ENCODE measurements around the gene PIK3AP1. TPM values are rescaled to one million over a fixed set of nuclear protein-coding genes. Genes with fewer than 3 reads are reported as not detected.

The PIK3AP1 gene
- total and polyA plus RNA-seq, 10 of the 15 experiments (the other 5 are each of a cell fraction or from before 2014, with no cell fraction given), result 26.2 to 306 (median 119) TPM

- no peak for TF ChIP-seq CUX1 (IDR thresholded peaks at IDR 0.05; ENCODE audit: insufficient replicate concordance, low read depth, low read length)
- TF ChIP-seq NR2C2 (IDR thresholded peaks at IDR 0.05; ENCODE audit: borderline replicate concordance, control insufficient read depth, insufficient read length, low read depth), result no peak
- TF ChIP-seq PAX8 (IDR thresholded peaks at IDR 0.05), result no peak
- no peak for TF ChIP-seq ZNF24 (IDR thresholded peaks at IDR 0.05)
- TF ChIP-seq BCL11A (IDR thresholded peaks at IDR 0.05; ENCODE audit: low read depth, low read length), result no peak
These were observed 87.2 kb downstream of the PIK3AP1 start (continued) for GRCh38 chr10:96632974-96633710.

GRCh38 chr10:96627292-96627691 lies 93.0 kb downstream of the PIK3AP1 start:
- ChIA-PET CTCF (no interaction called here), POLR2A (no interaction called here), SMC1A (ENCODE audit: uncharacterized antibody, unreplicated experiment) (no interaction called here), RAD21 (ENCODE audit: unreplicated experiment) (no interaction called here)
- no peak for DNase-seq (ENCODE audit: low read depth, low spot score)
- H3K79me2 ChIP-seq (ENCODE audit: control insufficient read depth, insufficient read depth, low read length), result no peaks in the 10 kb centered on the region
- no peak overlapping the region for H3K4me3 ChIP-seq
- no peak for FAIRE-seq
- no TSS peak for BruUV-seq (replicated peaks)
- H4K20me1 ChIP-seq (ENCODE audit: control insufficient read depth, insufficient read depth), result no peaks in the 10 kb centered on the region
- H3K27me3 ChIP-seq (replicated peaks in 1 of 2; ENCODE audit: control insufficient read depth in 2 of 2, insufficient read depth in 2 of 2, low read length in 1 of 2), result no peaks in the 10 kb centered on the region
- H3K36me3 ChIP-seq (ENCODE audit: control insufficient read depth in 2 of 2, insufficient read depth in 2 of 2, low read length in 1 of 2), result peaks cover 18 to 33% of the 10 kb centered on the region in 2 experiments
- H3K4me1 ChIP-seq (ENCODE audit: control insufficient read depth, insufficient read depth, low read length), result no peaks in the 10 kb centered on the region
- H3K9me3 ChIP-seq (replicated peaks; ENCODE audit: control insufficient read depth, insufficient read depth, low read length), result no peaks in the 10 kb centered on the region
- in situ Hi-C loops (cut with MboI) (no loop called here), intact Hi-C loops (cut with micrococcal nuclease; ENCODE audit: unreplicated experiment) (no loop called here)
- ATAC-seq, result no peak
- peak; percentile 79 for TF ChIP-seq ZBTB40 (IDR thresholded peaks at IDR 0.05; ENCODE audit: borderline replicate concordance)
- no peak for TF ChIP-seq RELA (IDR thresholded peaks at IDR 0.05; ENCODE audit: borderline replicate concordance, partially characterized antibody)
- TF ChIP-seq ASH2L (IDR thresholded peaks at IDR 0.05; ENCODE audit: borderline replicate concordance, low read depth), result no peak
- TF ChIP-seq SMAD1 (IDR thresholded peaks at IDR 0.05; ENCODE audit: low read depth, partially characterized antibody), result no peak
- no peak for TF ChIP-seq PBX3 (IDR thresholded peaks at IDR 0.05; ENCODE audit: insufficient replicate concordance, low read depth, low read length)
- no peak for TF ChIP-seq MXI1 (IDR thresholded peaks at IDR 0.05; ENCODE audit: low read depth, low read length)
- no peak for TF ChIP-seq JUND (IDR thresholded peaks at IDR 0.05; ENCODE audit: low read depth, low read length)
- no peak overlapping the region for H3K4me2 ChIP-seq (ENCODE audit: control insufficient read depth, insufficient read depth)
- H3K27ac ChIP-seq (ENCODE audit: control insufficient read depth, insufficient read depth), result no peak overlapping the region
- H2AFZ ChIP-seq (ENCODE audit: control insufficient read depth, low read depth, low read length), result no peak overlapping the region
- no peak overlapping the region for H3K9ac ChIP-seq (ENCODE audit: control insufficient read depth, insufficient read depth, low read length)
- 30% methylated on average over 1 of the region's 1 CpG for WGBS (ENCODE audit: insufficient coverage, insufficient replicate concordance, low lambda C conversion rate, missing lambda C conversion rate)

Data from GM12878 (cell line).